A549 (cell line): Measurements from ENCODE around the gene TNPO2. TPM values are rescaled to one million over a fixed set of nuclear protein-coding genes. Genes with fewer than 3 reads are reported as not detected.
A peak's percentile ranks its signal among the peaks of the same experiment; 100 is the strongest.

Source experiments
- ATAC-seq, 2 experiments: fragments of 200-7000 bp in 1 of 2; fragments of >200 bp in 1 of 2; cut with Nextera tagmentation in 1 of 2; cut with Tn5 transposase in 1 of 2; 3 replicates each; pipeline versions ENCODE4 v1.8.0 to v1.9.1; 2018 to 2020; ENCODE audit warnings: mild to moderate bottlenecking in 1 of 2, moderate library complexity in 1 of 2
- CTCF ChIA-PET: fragments of 300-600 bp; sonication (Branson Sonifier 250); formaldehyde crosslinking; extraction: SDS; loops from one replicate; lab custom pipeline; 2021; ENCODE audit warnings: antibody characterized with exemption, inconsistent platforms; lab: Yijun Ruan, JAX
- POLR2A ChIA-PET: fragments of 350-600 bp; formaldehyde crosslinking; extraction: SDS; loops from one replicate; lab custom pipeline; 2021; ENCODE audit warnings: antibody characterized with exemption, inconsistent platforms; lab: Yijun Ruan, JAX
- DNase-seq, 2 experiments: peaks; one replicate each; pipeline versions ENCODE4 v3.0.0 to v3.0.0-alpha.2; 2011 to 2016; ENCODE audit warnings: low read depth in 1 of 2, low spot score in 1 of 2
- FAIRE-seq: peaks from 2 replicates; lab custom pipeline; 2011; peaks lifted over from hg19 to GRCh38; lab: Jason Lieb, UNC
- H3K27ac ChIP-seq, 2 experiments: fragments of >200 bp; sonication (Bioruptor Twin); formaldehyde crosslinking; 3 replicates each; pipeline ENCODE4 v1.5.1; 2016 to 2017
- H3K4me1 ChIP-seq: fragments of >200 bp; sonication (Bioruptor Twin); formaldehyde crosslinking; 3 replicates; pipeline ENCODE4 v1.6.1; 2016
- H3K4me2 ChIP-seq: fragments of >200 bp; sonication (Bioruptor Twin); formaldehyde crosslinking; 3 replicates; pipeline ENCODE4 v1.6.1; 2016
- H3K4me3 ChIP-seq: fragments of >200 bp; sonication (Bioruptor Twin); formaldehyde crosslinking; 3 replicates; pipeline ENCODE4 v1.5.1; 2016
- H3K9me3 ChIP-seq: fragments of >200 bp; sonication (Bioruptor Twin); formaldehyde crosslinking; 3 replicates; pipeline ENCODE4 v1.6.1; 2016
- CEBPB ChIP-seq, 2 experiments: fragments of >200 bp in 1 of 2; sonication (Bioruptor Twin) in 1 of 2; formaldehyde crosslinking in 1 of 2; IDR thresholded peaks; 2 replicates each; pipeline ENCODE4 v1.6.1; 2012 to 2016
- CHD2 ChIP-seq: fragments of 150-350 bp; IDR thresholded peaks from 2 replicates; pipeline ENCODE4 v1.6.1; 2014; ENCODE audit warnings: low read length; ENCODE audit not compliant: partially characterized antibody
- FOXS1 ChIP-seq: fragments of 250-450 bp; sonication (Bioruptor Pico); IDR thresholded peaks from 2 replicates; pipeline ENCODE4 v1.5.0; 2020; ENCODE audit warnings: mild to moderate bottlenecking, moderate library complexity
- GATA3 ChIP-seq: IDR thresholded peaks from 2 replicates; pipeline ENCODE4 v1.6.1; 2012; ENCODE audit warnings: borderline replicate concordance
- HMGXB4 ChIP-seq: fragments of 250-450 bp; sonication (Bioruptor Pico); IDR thresholded peaks from 2 replicates; pipeline ENCODE4 v1.5.0; 2021; ENCODE audit warnings: mild to moderate bottlenecking, moderate library complexity, borderline replicate concordance
- HOXA7 ChIP-seq: fragments of 250-450 bp; sonication (Bioruptor Pico); IDR thresholded peaks from 2 replicates; pipeline ENCODE4 v1.5.0; 2020; ENCODE audit warnings: mild to moderate bottlenecking, moderate library complexity
- HOXB13 ChIP-seq: fragments of 250-450 bp; sonication (Bioruptor Pico); IDR thresholded peaks from 2 replicates; pipeline ENCODE4 v1.5.0; 2020; ENCODE audit warnings: low read depth, mild to moderate bottlenecking, moderate library complexity
- JUN ChIP-seq, 2 experiments: fragments of >200 bp; sonication (Bioruptor Twin); formaldehyde crosslinking; IDR thresholded peaks; 2 replicates in 1 of 2; 3 replicates in 1 of 2; pipeline ENCODE4 v1.6.1; 2016 to 2017
- KDM1A ChIP-seq: fragments of 200-600 bp; sonication (generic); IDR thresholded peaks from 2 replicates; pipeline ENCODE4 v1.6.1; 2016; ENCODE audit warnings: low read depth, mild to moderate bottlenecking
- MAFK ChIP-seq: fragments of 450-650 bp; IDR thresholded peaks from 2 replicates; pipeline ENCODE4 v1.6.1; 2014; ENCODE audit not compliant: partially characterized antibody
- MAZ ChIP-seq: fragments of 150-350 bp; IDR thresholded peaks from 2 replicates; pipeline ENCODE4 v1.6.1; 2014; ENCODE audit warnings: antibody characterized with exemption, low read depth, low read length, borderline replicate concordance
- NFE2L2 ChIP-seq: fragments of 150-350 bp; conservative IDR thresholded peaks from 2 replicates; pipeline ENCODE4 v1.6.1; 2014; ENCODE audit warnings: low read length
- NPAS2 ChIP-seq: fragments of 250-450 bp; sonication (Bioruptor Pico); IDR thresholded peaks from 2 replicates; pipeline ENCODE4 v1.8.0; 2022; ENCODE audit warnings: mild to moderate bottlenecking, moderate library complexity, borderline replicate concordance
- NR3C1 ChIP-seq: fragments of >200 bp; sonication (Bioruptor Twin); formaldehyde crosslinking; IDR thresholded peaks from 3 replicates; pipeline ENCODE4 v1.6.1; 2017
- PHF8 ChIP-seq: fragments of 200-600 bp; sonication (generic); IDR thresholded peaks from 2 replicates; pipeline ENCODE4 v1.6.1; 2016; ENCODE audit warnings: low read depth, mild to moderate bottlenecking, antibody characterized with exemption, moderate library complexity, borderline replicate concordance
- RARB ChIP-seq: fragments of 250-450 bp; sonication (Bioruptor Pico); IDR thresholded peaks from 2 replicates; pipeline ENCODE4 v1.8.0; 2021; ENCODE audit warnings: mild to moderate bottlenecking, moderate library complexity
- REST ChIP-seq: fragments of 200-600 bp; sonication (generic); IDR thresholded peaks from 2 replicates; pipeline ENCODE4 v1.6.1; 2016; ENCODE audit warnings: antibody characterized with exemption, mild to moderate bottlenecking, moderate library complexity
- RFX5 ChIP-seq: fragments of 450-650 bp; IDR thresholded peaks from 2 replicates; pipeline ENCODE4 v1.7.1; 2014; ENCODE audit warnings: antibody characterized with exemption, mild to moderate bottlenecking, moderate library complexity
- SMC3 ChIP-seq: fragments of >200 bp; sonication (Bioruptor Twin); formaldehyde crosslinking; IDR thresholded peaks from 3 replicates; pipeline ENCODE4 v1.6.1; 2018; ENCODE audit warnings: inconsistent platforms
- ZC3H11A ChIP-seq: fragments of 450-650 bp; IDR thresholded peaks from 2 replicates; pipeline ENCODE4 v1.6.1; 2014; ENCODE audit warnings: antibody characterized with exemption, mild to moderate bottlenecking
- ZSCAN20 ChIP-seq: fragments of 250-450 bp; sonication (Bioruptor Pico); IDR thresholded peaks from 2 replicates; pipeline ENCODE4 v1.8.0; 2022; ENCODE audit warnings: mild to moderate bottlenecking, moderate library complexity
- WGBS: methylation state at CpG from one replicate; pipeline ENCODE4 v1.1.6; 2017; ENCODE audit errors: missing lambda C conversion rate; 5-methylcytosine and 5-hydroxymethylcytosine counted together
- polyA plus RNA-seq, 4 experiments: library from polyadenylated mRNA; depleted of rRNA in 3 of 4; stranded (reverse); fragments of >200 nt; fragmentation: RNase III in 1 of 4; extraction: RNeasy Plus Mini Kit Qiagen cat#74134 plus additional on column Dnase treatment in 1 of 4; gene quantifications; 2 replicates in 3 of 4; 3 replicates in 1 of 4; pipeline ENCODE4 v1.2.3, GENCODE V29; 2011 to 2017
- TF ChIP-seq, protein P1 (sequence below): IDR thresholded peaks from 2 replicates; pipeline ENCODE4 v1.6.1; 2012; ENCODE audit warnings: low read depth, borderline replicate concordance
- TF ChIP-seq, protein P2 (sequence below): fragments of 150-350 bp; IDR thresholded peaks from 2 replicates; pipeline ENCODE4 v1.6.1; 2014; ENCODE audit warnings: low read depth, mild to moderate bottlenecking, low read length
- TF ChIP-seq, protein P3 (sequence below): fragments of 250-450 bp; sonication (Bioruptor Pico); IDR thresholded peaks from 2 replicates; pipeline ENCODE4 v1.5.0; 2020; ENCODE audit warnings: low read depth, mild to moderate bottlenecking, moderate library complexity

The TNPO2 gene
- polyA plus RNA-seq, 2 of the 4 experiments (the other 2 are of a cell fraction), result 33.7 to 41.0 TPM

GRCh38 chr19:12703046-12703445, 20.7 kb downstream of the TNPO2 start:
- H3K4me3 ChIP-seq, result no peak overlapping the region
- DNase-seq (peak in 1 of 2 experiments; percentile 66), ATAC-seq (peak in 1 of 2 experiments; percentile 72; a peak in 3 of 6 replicates), FAIRE-seq (no peak)
- no peaks in the 10 kb centered on the region for H3K9me3 ChIP-seq
- no peak overlapping the region for H3K27ac ChIP-seq
- CTCF ChIA-PET, result interaction anchor here (0.6 to 1.3 kb wide), 2 partner anchors 63 to 122 kb away, joined by 3 to 4 read pairs; no protein-coding TSS in a partner anchor
- H3K4me1 ChIP-seq, result no peaks in the 10 kb centered on the region
- no peak overlapping the region for H3K4me2 ChIP-seq
- POLR2A ChIA-PET, result no interaction called here
- 76% methylated on average over 9 of the region's 9 CpGs for WGBS
- TF ChIP-seq SMC3 (no peak), ZSCAN20 (CRISPR knock-in tag) (no peak), NR3C1 (no peak), HOXA7 (no peak), NPAS2 (CRISPR knock-in tag) (no peak), HOXB13 (CRISPR knock-in tag) (no peak), MAFK (no peak), RARB (no peak), RFX5 (no peak), CEBPB (IDR thresholded peaks at IDR 0.05) (no peak)
- TF ChIP-seq, protein P1, sequence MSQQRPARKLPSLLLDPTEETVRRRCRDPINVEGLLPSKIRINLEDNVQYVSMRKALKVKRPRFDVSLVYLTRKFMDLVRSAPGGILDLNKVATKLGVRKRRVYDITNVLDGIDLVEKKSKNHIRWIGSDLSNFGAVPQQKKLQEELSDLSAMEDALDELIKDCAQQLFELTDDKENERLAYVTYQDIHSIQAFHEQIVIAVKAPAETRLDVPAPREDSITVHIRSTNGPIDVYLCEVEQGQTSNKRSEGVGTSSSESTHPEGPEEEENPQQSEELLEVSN, result no peak

- Histone ChIP-seq H3K4me2 (no peak overlapping the region), H3K4me3 (no peak overlapping the region), H3K27ac (no peak overlapping the region), H3K4me1 (no peaks in the 10 kb centered on the region), H3K9me3 (no peaks in the 10 kb centered on the region)
- ChIA-PET POLR2A (no interaction called here), CTCF (no interaction called here)
- 93% methylated on average over 27 of the region's 33 CpGs for WGBS
- no peak for DNase-seq
- TF ChIP-seq, protein P2, sequence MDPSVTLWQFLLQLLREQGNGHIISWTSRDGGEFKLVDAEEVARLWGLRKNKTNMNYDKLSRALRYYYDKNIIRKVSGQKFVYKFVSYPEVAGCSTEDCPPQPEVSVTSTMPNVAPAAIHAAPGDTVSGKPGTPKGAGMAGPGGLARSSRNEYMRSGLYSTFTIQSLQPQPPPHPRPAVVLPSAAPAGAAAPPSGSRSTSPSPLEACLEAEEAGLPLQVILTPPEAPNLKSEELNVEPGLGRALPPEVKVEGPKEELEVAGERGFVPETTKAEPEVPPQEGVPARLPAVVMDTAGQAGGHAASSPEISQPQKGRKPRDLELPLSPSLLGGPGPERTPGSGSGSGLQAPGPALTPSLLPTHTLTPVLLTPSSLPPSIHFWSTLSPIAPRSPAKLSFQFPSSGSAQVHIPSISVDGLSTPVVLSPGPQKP, result no peak
- 0 out of 5 replicates have a peak, but pooled peaks of 1 of the 2 experiments have one; percentile 17 for TF ChIP-seq JUN (IDR thresholded peaks at IDR 0.05)
- no peak for FAIRE-seq
- ATAC-seq, result no peak
These were observed 22.0 kb downstream of the TNPO2 start for GRCh38 chr19:12701596-12702282.

DNA sequence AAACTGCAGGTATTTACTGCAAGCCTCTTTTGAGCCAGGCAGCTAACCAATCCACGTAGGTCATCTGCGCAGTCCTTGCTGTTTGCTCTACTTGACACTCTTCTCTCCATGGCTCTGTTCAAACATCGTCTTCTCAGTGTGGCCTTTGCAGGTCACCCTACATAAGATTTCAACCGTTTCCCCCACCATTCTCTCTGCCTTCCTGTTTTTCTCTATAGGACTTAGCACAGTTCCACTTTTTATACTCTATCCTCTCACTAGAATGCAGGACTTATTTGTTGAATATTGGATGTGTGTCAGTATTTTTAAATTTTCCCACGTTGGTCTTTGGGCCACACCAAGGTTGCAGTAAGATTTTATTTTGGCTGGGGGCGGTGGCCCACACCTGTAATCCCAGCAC, 25.6 kb downstream of the TNPO2 start:
- Histone ChIP-seq H3K4me1 (peaks cover 5% of the 10 kb centered on the region; the same call in 1 of the 3 replicates), H3K27ac (no peak overlapping the region), H3K4me3 (no peak overlapping the region), H3K9me3 (no peaks in the 10 kb centered on the region), H3K4me2 (no peak overlapping the region)
- DNase-seq (no peak), ATAC-seq (no peak), FAIRE-seq (no peak)
- CTCF ChIA-PET, result interaction anchor here (1.9 to 2.0 kb wide), 2 partner anchors 10 to 20 kb away, joined by 5 to 7 read pairs; no protein-coding TSS in a partner anchor
- POLR2A ChIA-PET, result no interaction called here
- WGBS, result 88% methylated on average over 6 of the region's 6 CpGs
- no peak for TF ChIP-seq FOXS1 (CRISPR knock-in tag)
- TF ChIP-seq REST, result no peak
- no peak for TF ChIP-seq GATA3
- no peak for TF ChIP-seq PHF8
- no peak for TF ChIP-seq NR3C1
- no peak for TF ChIP-seq ZC3H11A
- TF ChIP-seq SMC3, result no peak
- no peak for TF ChIP-seq CHD2
- no peak for TF ChIP-seq KDM1A
- TF ChIP-seq NFE2L2, result no peak
- TF ChIP-seq, protein P3, sequence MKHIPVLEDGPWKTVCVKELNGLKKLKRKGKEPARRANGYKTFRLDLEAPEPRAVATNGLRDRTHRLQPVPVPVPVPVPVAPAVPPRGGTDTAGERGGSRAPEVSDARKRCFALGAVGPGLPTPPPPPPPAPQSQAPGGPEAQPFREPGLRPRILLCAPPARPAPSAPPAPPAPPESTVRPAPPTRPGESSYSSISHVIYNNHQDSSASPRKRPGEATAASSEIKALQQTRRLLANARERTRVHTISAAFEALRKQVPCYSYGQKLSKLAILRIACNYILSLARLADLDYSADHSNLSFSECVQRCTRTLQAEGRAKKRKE, result no peak
- TF ChIP-seq RARB, result no peak
- no peak for TF ChIP-seq HMGXB4 (CRISPR knock-in tag)
- no peak for TF ChIP-seq MAZ
- no peak for TF ChIP-seq ZSCAN20 (CRISPR knock-in tag)
